ENCODE results near the gene SACS.

The SACS gene

DNA sequence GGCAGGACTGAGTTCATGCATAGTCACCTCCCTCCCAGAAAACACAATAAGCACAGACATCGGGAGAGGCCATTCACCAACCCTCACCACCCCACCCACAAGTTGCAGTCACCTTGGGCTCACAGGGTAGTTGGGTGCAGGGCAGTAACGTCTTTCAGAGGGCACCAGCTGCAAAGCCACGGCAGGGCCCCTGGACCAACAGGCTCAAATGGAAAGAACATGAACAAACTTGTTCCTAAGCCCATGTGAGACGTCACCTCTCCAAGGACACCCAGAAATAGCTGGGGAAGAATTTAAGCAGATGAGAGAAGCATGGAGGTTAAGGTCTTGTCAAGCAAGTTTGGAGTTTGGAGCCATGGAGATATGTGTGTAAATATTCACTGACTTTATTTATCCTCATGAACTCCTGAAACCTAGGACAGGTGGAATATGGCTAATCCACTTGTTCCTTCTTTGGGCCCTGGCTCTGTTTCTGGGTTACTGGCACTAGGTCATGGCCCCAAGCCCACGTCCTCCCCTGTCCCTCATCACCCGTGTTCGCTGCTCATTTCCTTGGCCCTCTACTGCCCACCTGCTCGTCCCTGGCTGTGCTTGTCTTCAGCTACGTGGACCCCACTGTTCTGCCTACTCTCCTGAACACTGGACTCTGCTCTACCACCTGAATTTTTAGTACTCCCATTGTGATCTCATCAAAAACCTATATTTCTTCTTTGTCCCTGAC, 40.4 kb downstream of the SACS start:
- TF ChIP-seq, protein P1, sequence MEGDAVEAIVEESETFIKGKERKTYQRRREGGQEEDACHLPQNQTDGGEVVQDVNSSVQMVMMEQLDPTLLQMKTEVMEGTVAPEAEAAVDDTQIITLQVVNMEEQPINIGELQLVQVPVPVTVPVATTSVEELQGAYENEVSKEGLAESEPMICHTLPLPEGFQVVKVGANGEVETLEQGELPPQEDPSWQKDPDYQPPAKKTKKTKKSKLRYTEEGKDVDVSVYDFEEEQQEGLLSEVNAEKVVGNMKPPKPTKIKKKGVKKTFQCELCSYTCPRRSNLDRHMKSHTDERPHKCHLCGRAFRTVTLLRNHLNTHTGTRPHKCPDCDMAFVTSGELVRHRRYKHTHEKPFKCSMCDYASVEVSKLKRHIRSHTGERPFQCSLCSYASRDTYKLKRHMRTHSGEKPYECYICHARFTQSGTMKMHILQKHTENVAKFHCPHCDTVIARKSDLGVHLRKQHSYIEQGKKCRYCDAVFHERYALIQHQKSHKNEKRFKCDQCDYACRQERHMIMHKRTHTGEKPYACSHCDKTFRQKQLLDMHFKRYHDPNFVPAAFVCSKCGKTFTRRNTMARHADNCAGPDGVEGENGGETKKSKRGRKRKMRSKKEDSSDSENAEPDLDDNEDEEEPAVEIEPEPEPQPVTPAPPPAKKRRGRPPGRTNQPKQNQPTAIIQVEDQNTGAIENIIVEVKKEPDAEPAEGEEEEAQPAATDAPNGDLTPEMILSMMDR (IDR thresholded peaks at IDR 0.05) = no peak

DNA sequence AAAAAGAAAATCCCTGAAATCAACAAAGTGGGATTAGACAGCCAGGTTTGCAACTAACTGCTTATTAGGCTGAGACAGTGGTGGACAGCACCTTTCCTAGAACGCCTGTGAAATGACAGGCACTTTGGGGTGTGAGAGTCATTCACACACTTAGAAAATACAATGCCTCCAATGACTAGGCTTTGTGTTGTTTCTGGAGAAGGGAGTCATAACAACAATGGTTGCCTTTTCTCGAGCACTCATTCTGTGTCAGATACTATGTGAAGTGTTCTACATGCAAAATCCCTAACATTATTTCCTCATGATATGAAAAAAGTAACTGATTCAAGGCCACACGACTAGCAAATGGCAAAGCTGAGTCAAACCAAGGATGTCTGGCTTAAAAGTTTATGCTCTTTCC, 41.2 kb downstream of the SACS start:
- TF ChIP-seq, protein P1 (IDR thresholded peaks at IDR 0.05) = no peak

DNA sequence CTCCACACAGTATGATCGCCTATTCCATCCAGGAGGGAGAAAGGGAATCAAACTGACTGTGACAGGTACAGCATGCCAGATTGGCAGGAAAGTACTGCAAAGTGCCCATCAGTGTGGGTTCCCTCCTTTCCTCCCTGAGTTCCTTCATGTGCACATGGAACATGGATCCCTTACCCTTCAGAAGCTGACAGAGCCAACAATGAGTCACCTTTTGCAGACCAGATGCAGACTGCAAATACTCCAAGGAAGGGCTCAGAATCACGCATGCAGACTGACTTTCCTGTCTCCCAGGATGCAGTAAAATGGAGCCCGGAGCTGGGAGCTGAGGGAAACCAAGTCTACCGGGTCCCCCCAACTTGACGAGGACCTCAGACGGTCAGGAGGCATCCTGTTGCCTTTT, 41.8 kb downstream of the SACS start:
- TF ChIP-seq, protein P1 (IDR thresholded peaks at IDR 0.05) = no peak

DNA sequence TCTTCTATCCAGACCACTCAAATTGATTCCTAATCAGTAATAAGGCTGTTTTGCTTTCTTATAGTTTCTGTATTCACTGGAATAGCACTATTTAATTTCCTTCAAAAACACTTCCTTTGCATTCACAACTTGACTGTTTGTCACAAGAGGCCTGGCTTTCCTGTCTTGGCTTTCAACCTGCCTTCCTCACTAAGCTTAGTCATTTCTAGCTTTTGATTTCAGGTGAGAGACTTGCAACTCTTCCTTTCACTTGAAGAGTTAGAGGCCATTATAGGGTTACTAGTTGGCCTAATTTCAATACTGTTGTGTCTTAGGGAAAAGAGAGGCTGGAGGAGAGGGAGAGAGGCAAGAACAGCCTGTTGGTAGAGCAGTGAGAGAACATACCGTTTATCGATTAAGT, 47.0 kb downstream of the SACS start:
- TF ChIP-seq, protein P1 (IDR thresholded peaks at IDR 0.05) = no peak

DNA sequence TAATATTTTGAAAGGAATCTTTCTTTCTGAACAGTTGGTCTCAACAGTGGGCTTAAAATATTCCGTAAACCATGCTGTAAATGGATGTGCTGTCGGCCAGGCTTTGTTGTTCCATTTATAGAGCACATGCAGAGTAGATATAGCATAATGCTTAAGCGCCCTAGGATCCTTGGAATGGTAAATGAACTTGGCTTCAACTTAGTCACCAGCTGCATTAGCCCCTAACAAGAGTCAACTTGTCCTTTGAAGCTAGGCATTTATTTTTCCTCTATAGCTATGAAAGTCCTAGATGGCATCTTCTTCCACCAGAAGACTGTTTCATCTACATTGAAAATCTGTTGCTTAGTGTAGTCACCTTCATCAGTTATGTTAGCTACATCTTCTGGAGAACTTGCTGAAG, 47.6 kb downstream of the SACS start:
- TF ChIP-seq, protein P1 (IDR thresholded peaks at IDR 0.05) = no peak

DNA sequence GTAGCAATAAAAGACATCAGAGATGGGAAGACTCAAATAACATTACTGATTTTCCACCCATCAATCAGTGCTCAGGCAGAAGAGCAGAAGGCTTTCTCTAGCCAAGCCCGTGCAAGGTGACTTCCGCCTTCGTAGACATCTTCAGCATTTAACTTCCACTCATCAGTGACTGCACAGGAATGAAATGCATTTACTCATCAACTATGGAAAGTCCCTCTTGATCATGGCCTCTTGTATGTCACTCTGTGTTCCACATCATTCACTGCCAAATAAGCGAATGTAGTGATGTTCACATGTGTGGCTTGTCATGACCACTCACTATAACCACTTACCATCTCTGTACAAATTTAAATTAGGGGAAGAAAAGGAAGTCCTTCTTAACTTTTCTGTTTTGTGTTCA, 49.4 kb downstream of the SACS start:
- TF ChIP-seq, protein P1 (IDR thresholded peaks at IDR 0.05) = no peak

DNA sequence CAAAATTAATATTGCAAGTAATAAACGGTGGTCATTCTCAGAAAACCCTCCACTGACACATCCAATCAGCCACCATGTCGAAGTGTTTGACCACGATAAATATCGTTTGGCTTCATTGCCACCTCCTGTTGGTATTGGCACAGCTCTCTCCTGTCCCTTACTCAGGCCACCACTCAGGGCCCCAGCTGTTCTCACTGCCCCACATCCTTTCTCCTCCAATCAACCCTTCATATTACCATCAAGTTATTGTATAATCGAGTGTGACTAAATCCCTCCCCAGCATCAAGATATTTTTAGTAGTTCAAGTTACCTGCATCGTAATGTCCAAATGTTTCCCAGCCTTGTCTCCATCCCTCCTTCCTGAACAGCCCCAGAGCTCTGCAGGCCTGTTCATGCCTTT, 50.4 kb downstream of the SACS start:
- TF ChIP-seq, protein P1 (IDR thresholded peaks at IDR 0.05) = no peak

DNA sequence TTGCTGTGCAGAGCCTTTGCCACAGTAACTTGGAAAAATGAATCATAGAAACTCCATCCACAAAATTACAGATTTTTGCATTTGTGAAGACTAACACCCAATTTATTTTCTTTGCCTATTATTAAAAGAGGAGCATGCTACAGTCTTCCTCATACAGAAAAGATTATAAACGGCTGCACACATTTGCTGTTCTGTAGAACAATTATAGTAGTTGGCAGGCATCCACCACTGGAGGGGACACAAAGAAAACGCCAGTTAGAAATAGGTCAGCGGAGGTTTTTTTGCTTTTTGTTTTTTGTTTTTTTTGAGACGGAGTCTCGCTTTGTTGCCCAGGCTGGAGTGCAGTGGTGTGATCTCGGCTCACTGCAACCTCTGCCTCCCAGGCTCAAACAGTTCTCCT, 51.6 kb downstream of the SACS start:
- TF ChIP-seq, protein P1 (IDR thresholded peaks at IDR 0.05) = no peak

Measured in LNCAP (cell line).